C1 segment of cervical spinal cord (tissue), 14 donors: ENCODE results near the gene NMNAT3.
"Not testable (repeated sequence)": the region's sequence is repeated elsewhere in the genome, so short reads cannot be mapped to it uniquely, and the experiment has no call there.

ENCODE experiments used
- DNase-seq, 14 donors: peaks; one replicate each; lab custom pipeline; 2025; lab: John Stamatoyannopoulos, UW

NMNAT3 gene

GRCh38 chr3:139583651-139584050 lies 94.1 kb downstream of the NMNAT3 start:
- not testable (repeated sequence) for DNase-seq

GRCh38 chr3:139578783-139579182 lies 99.0 kb downstream of the NMNAT3 start:
- DNase-seq: no peak

- DNase-seq: no peak
Observed at GRCh38 chr3:139577909-139578308, 99.9 kb downstream of the NMNAT3 start.

- no peak for DNase-seq
Observed at GRCh38 chr3:139577346-139577745, 100.4 kb downstream of the NMNAT3 start.

- no peak for DNase-seq
Observed at GRCh38 chr3:139574026-139574947, 103.5 kb downstream of the NMNAT3 start.

GRCh38 chr3:139572847-139573672 lies 104.7 kb downstream of the NMNAT3 start:
- DNase-seq: no peak

- no peak for DNase-seq
Observed at GRCh38 chr3:139571711-139572110, 106.1 kb downstream of the NMNAT3 start.

- DNase-seq: no peak
Observed at GRCh38 chr3:139564294-139564861, 113.4 kb downstream of the NMNAT3 start.

- DNase-seq: peak in 5 of 14 donors; percentile 12 to 35 (median 14)
Observed at GRCh38 chr3:139561959-139562676, 115.7 kb downstream of the NMNAT3 start.

GRCh38 chr3:139561255-139561817 lies 116.4 kb downstream of the NMNAT3 start:
- no peak for DNase-seq

- DNase-seq: no peak
Observed at GRCh38 chr3:139560411-139560810, 117.4 kb downstream of the NMNAT3 start.

- no peak for DNase-seq
Observed at GRCh38 chr3:139559541-139559940, 118.2 kb downstream of the NMNAT3 start.

GRCh38 chr3:139558351-139559266 lies 119.2 kb downstream of the NMNAT3 start:
- no peak for DNase-seq

GRCh38 chr3:139557041-139557440 lies 120.7 kb downstream of the NMNAT3 start:
- no peak for DNase-seq

GRCh38 chr3:139555249-139555648 lies 122.5 kb downstream of the NMNAT3 start:
- DNase-seq: no peak

- no peak for DNase-seq
Observed at GRCh38 chr3:139554628-139555027, 123.1 kb downstream of the NMNAT3 start.

- peak in 1 of 14 donors; percentile 80 for DNase-seq
Observed at GRCh38 chr3:139552632-139553365, 125.0 kb downstream of the NMNAT3 start.

- DNase-seq: no peak
Observed at GRCh38 chr3:139548801-139549200, 129.0 kb downstream of the NMNAT3 start.

GRCh38 chr3:139547666-139548065 lies 130.1 kb downstream of the NMNAT3 start:
- no peak for DNase-seq
